ELF-1 (cell line): Measurements from ENCODE around the gene BHLHE41.
A peak's percentile ranks its signal among the peaks of the same experiment; 100 is the strongest.

ENCODE experiments used
- DNase-seq: peaks from one replicate; pipeline ENCODE4 v3.0.0-alpha.2; 2016; ENCODE audit warnings: low read depth, low spot score

The BHLHE41 gene

GRCh38 chr12:26124446-26125399 lies at the start of gene BHLHE41:
TSS of gene BHLHE41 (minus strand) at chr12:26125037. CDS start at chr12:26124779, 258 bp downstream.
- peak; percentile 34 for DNase-seq

DNA sequence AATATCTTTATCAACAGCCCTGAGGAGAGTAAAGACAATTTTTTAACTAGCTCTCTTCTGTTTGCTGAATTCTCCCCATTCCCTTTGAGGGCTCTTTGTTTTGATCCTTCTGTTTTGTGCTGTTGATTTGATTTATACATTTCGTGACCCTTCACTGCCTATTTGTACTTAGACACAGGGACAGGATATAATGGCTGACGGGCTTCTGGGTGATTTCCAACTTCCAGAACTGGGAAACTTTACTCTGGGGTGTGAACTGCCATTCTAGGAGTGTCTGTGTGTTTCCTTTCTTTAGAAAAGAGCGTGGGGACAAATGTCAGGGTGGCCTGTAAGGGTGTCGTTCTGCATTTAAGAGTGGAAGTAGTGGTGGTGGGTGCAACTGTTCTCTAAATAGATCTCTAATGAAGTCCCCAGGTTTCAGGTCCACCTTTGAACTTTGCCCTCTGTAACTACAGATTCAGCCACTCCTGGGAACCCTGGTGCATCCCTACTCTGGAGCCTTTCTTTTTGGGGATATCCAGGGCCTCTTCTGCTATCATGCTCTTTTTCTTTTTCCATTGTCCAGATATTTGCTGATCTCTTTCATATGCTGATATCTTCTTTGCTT lies 48.2 kb upstream of the BHLHE41 start:
- no peak for DNase-seq

DNA sequence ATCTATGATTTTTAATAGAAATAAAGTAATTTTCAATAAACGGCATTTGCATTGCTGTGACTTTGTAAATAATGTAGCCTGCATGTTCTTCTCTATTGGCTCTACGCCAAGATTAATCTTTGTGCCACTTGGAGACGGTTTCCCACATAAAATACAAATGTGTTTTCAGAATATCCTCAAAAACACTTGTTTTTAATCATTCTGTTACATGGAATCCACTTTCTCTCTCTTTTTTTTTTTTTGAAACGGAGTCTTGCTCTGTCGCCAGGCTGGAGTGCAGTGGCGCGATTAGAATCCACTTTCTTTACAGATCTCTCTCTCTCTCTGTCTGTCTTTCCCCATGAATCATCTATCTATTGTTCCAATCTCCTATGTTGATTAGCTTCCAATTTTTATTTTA lies 47.7 kb upstream of the BHLHE41 start:
- DNase-seq = no peak

- no peak for DNase-seq
These were observed 47.2 kb upstream of the BHLHE41 start for GRCh38 chr12:26172013-26172412.

GRCh38 chr12:26164118-26164517 lies 39.3 kb upstream of the BHLHE41 start:
- no peak for DNase-seq

GRCh38 chr12:26162905-26163304 lies 38.1 kb upstream of the BHLHE41 start:
- no peak for DNase-seq

DNA sequence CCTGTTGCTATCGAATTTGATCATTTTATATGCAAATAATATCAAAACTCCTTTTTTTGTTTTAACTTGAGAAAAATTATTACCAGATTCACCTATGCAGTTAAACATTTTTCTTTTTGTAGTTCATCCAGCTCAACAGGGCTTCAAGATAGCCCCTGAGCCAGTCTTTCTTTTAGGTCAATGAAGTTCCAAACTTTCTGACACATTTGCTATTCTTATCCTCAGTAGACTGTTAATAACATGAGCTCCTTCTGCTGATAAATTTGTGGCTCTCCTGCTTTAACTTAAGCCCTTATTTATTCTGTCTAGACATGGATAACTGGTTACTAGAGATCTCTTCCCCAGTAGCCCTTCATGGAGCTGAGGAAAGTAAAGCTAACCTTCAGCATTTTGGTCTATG lies 37.3 kb upstream of the BHLHE41 start:
- DNase-seq = no peak

- peak; percentile 83 for DNase-seq
These were observed 33.4 kb upstream of the BHLHE41 start for GRCh38 chr12:26158078-26158764.

- DNase-seq = no peak
These were observed 32.2 kb upstream of the BHLHE41 start for GRCh38 chr12:26157001-26157400.

- DNase-seq = no peak
These were observed 31.5 kb upstream of the BHLHE41 start for GRCh38 chr12:26156201-26156871.

- no peak for DNase-seq
These were observed 28.8 kb upstream of the BHLHE41 start for GRCh38 chr12:26153421-26154154.

GRCh38 chr12:26152507-26153102 lies 27.8 kb upstream of the BHLHE41 start:
- no peak for DNase-seq

DNA sequence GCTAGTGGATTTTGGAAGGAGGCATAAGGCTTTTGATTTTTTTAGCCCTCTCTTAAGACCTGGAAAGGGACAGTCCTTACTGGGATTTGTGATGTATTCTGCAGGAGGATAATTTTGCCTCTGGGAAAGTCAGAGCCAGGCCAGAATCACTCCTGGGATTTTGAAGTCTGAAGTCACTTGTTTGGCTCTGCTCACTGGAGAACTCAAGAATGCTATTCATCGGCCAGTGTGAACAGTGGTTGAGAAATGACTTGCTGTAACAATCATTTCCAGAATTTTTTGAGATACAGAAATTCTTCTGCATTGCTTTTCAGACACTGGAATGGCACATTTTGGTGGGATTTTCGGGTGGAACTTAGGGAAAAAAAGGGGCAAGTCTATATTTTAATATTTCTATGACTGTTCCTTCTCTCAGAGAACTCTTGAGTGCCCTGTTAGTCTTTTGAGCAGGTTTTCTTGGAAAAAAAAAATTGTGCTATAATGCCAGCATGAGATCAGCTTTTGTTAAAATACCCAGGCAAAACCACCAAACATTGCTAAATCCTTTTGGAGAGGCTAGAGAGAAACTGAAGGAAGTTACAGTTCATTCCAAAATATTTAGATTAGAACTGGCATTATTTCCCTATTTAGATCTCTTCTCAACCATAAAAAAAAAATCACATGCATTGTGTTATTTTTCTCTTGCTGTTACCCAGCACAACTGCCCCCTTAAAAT lies 26.1 kb upstream of the BHLHE41 start:
- DNase-seq = no peak

DNA sequence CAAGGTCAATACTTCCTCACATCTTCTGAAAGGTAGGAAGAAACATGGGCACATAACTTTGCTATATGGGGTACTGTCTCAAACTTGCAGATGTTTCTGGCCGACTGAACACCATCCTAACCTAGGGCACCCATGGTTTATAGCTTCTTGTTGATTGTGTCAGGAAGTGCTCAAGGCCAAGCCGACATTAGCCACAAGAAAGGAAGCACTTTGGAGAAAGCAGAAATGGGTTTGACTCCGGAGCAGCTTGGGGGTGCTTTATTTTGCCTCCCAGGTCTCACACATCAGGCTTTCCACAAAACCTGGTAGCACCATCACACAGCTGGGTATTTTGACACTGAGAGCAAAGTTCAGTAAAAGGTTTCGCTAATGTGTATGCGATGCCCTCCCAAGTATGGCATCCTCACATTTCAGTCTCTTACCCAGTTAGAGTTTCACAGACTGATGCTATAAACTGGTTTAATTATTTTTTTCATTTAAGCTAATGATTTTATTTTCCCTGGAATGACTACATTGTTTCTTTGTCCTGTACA lies 25.2 kb upstream of the BHLHE41 start:
- no peak for DNase-seq

GRCh38 chr12:26148291-26148690 lies 23.5 kb upstream of the BHLHE41 start:
- no peak for DNase-seq

DNA sequence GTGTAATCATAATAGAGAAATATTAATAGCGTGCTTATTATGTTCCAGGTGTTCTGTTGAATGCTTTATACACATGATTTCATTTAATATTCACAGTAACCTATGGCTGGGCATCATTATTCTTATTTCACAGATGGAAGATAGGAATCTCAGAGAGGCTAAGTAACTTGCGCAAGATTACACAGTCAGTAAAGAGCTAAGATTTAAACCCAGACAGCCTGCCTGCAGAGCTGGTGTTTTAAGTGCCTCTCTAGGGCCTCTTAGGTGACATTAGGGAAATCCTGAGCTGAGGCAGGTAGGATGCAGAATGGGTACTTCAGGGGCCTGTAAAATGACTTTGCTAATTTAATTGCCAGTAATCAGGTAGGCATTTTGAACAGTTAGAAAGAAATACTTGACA lies 18.5 kb upstream of the BHLHE41 start:
- no peak for DNase-seq

DNA sequence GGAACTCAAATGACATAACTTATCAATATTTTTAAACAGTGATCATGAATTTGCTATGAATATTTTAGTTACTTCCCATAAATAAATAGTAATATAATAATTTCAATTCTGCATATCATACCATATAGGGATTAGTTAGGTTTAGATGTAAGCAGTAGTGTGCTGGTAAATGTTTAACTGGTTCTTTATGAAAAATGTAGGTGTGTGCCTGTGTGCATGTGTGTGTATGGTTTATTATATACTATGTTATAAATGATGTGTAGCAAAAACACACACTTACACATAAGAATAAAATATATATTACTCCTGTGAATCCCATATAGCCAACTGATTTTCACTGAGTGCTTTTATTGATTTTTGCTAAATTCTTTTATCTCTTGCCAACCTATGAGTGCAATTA lies 14.0 kb upstream of the BHLHE41 start:
- DNase-seq = no peak

DNA sequence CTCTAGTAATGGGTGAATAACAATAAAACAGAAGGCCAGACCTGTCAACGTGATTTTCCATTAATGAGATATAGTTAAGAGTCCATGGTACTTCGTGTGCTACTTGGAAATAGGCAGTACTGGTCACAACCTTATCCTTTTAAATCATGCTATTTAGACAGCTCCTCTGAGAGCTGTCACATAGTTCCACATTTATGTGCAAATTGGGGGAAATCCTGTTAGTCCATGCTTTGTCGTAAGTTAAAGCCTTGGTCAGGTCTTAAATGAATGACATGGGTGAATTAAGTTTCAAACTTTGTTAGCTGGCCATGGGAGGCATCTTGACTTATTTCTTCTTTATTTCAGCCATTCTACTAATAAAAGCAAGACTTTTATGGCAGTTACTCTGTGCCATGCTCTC lies 11.9 kb upstream of the BHLHE41 start:
- DNase-seq = no peak

GRCh38 chr12:26135571-26135970 lies 10.7 kb upstream of the BHLHE41 start:
- no peak for DNase-seq

GRCh38 chr12:26135010-26135420 lies 10.2 kb upstream of the BHLHE41 start:
- no peak for DNase-seq
